MM.1S (cell line): ENCODE results near the gene SLC8A3.

Experiments
- DNase-seq: peaks from one replicate; pipeline ENCODE4 v3.0.0-alpha.2; 2015
- H2AFZ ChIP-seq: fragments of 300-600 bp; sonication (generic); 2 replicates; pipeline ENCODE4 v1.6.0; 2016; ENCODE audit warnings: antibody characterized with exemption, low read length
- H3F3A ChIP-seq: fragments of 300-600 bp; sonication (generic); 2 replicates; pipeline ENCODE4 v1.6.1; 2016; ENCODE audit warnings: mild to moderate bottlenecking, antibody characterized with exemption, low read length, moderate library complexity, mixed read lengths; ENCODE audit not compliant: insufficient read depth
- H3K27ac ChIP-seq: fragments of 300-600 bp; sonication (generic); 2 replicates; pipeline ENCODE4 v1.5.1; 2016; ENCODE audit warnings: mild to moderate bottlenecking, low read length
- H3K27me3 ChIP-seq: fragments of 300-600 bp; sonication (generic); replicated peaks from 2 replicates; pipeline ENCODE4 v1.6.0; 2016; ENCODE audit warnings: low read length; ENCODE audit not compliant: insufficient read depth
- H3K36me3 ChIP-seq: fragments of 300-600 bp; sonication (generic); replicated peaks from 2 replicates; pipeline ENCODE4 v1.6.1; 2016; ENCODE audit warnings: mild to moderate bottlenecking, low read length, mixed read lengths; ENCODE audit not compliant: insufficient read depth
- H3K4me1 ChIP-seq: fragments of 300-600 bp; sonication (generic); 2 replicates; pipeline ENCODE4 v1.6.1; 2016; ENCODE audit warnings: low read length, mixed read lengths
- H3K4me2 ChIP-seq: fragments of 300-600 bp; sonication (generic); 2 replicates; pipeline ENCODE4 v1.6.0; 2016; ENCODE audit warnings: low read depth, low read length
- H3K4me3 ChIP-seq: fragments of 300-600 bp; sonication (generic); 2 replicates; pipeline ENCODE4 v1.5.1; 2016; ENCODE audit warnings: low read length, mixed read lengths
- H3K79me2 ChIP-seq: fragments of 300-600 bp; sonication (generic); 2 replicates; pipeline ENCODE4 v1.6.1; 2016; ENCODE audit warnings: mixed run types, low read length, mixed read lengths
- H3K9ac ChIP-seq: fragments of 300-600 bp; sonication (generic); 2 replicates; pipeline ENCODE4 v1.6.1; 2016; ENCODE audit warnings: low read length, mixed read lengths
- H3K9me2 ChIP-seq: fragments of 300-600 bp; sonication (generic); replicated peaks from 2 replicates; pipeline ENCODE4 v1.6.1; 2016; ENCODE audit warnings: mild to moderate bottlenecking, low read length, mixed read lengths; ENCODE audit not compliant: insufficient read depth
- H3K9me3 ChIP-seq: fragments of 300-600 bp; sonication (generic); replicated peaks from 2 replicates; pipeline ENCODE4 v1.6.1; 2016; ENCODE audit warnings: mild to moderate bottlenecking, low read length, mixed read lengths; ENCODE audit not compliant: insufficient read depth
- H4K20me1 ChIP-seq: fragments of 300-600 bp; sonication (generic); 2 replicates; pipeline ENCODE4 v1.6.1; 2016; ENCODE audit warnings: mild to moderate bottlenecking, low read length, moderate library complexity, mixed read lengths; ENCODE audit not compliant: insufficient read depth
- EZH2 ChIP-seq: fragments of 300-600 bp; sonication (generic); optimal IDR thresholded peaks from 2 replicates; pipeline ENCODE3; 2017; ENCODE audit warnings: low read depth, mild to moderate bottlenecking, antibody characterized with exemption, low read length, mixed read lengths
- EZH2phosphoT487 ChIP-seq: fragments of 300-600 bp; sonication (generic); IDR thresholded peaks from 2 replicates; pipeline ENCODE4 v1.6.1; 2018; ENCODE audit warnings: antibody characterized with exemption, low read length
- TF ChIP-seq, protein P1 (sequence below): fragments of 300-600 bp; sonication (generic); IDR thresholded peaks from 2 replicates; pipeline ENCODE4 v1.5.1; 2016; ENCODE audit warnings: antibody characterized with exemption, low read length, mixed read lengths

Gene SLC8A3

GRCh38 chr14:70183991-70184390 lies 4.8 kb downstream of the SLC8A3 start:
- no peak for TF ChIP-seq EZH2phosphoT487
- TF ChIP-seq EZH2 = no peak
- TF ChIP-seq, protein P1, sequence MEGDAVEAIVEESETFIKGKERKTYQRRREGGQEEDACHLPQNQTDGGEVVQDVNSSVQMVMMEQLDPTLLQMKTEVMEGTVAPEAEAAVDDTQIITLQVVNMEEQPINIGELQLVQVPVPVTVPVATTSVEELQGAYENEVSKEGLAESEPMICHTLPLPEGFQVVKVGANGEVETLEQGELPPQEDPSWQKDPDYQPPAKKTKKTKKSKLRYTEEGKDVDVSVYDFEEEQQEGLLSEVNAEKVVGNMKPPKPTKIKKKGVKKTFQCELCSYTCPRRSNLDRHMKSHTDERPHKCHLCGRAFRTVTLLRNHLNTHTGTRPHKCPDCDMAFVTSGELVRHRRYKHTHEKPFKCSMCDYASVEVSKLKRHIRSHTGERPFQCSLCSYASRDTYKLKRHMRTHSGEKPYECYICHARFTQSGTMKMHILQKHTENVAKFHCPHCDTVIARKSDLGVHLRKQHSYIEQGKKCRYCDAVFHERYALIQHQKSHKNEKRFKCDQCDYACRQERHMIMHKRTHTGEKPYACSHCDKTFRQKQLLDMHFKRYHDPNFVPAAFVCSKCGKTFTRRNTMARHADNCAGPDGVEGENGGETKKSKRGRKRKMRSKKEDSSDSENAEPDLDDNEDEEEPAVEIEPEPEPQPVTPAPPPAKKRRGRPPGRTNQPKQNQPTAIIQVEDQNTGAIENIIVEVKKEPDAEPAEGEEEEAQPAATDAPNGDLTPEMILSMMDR = no peak
- Histone ChIP-seq H4K20me1 (no peaks in the 10 kb centered on the region), H2AFZ (no peak overlapping the region), H3K4me2 (peak overlapping the region; percentile 72), H3K9me3 (no peaks in the 10 kb centered on the region), H3K27ac (no peak overlapping the region), H3K79me2 (no peaks in the 10 kb centered on the region), H3K4me1 (peaks cover 14% of the 10 kb centered on the region), H3K36me3 (no peaks in the 10 kb centered on the region), H3K27me3 (no peaks in the 10 kb centered on the region; the same call in 1 of the 2 replicates), H3K9me2 (no peaks in the 10 kb centered on the region), H3K4me3 (0 out of 2 replicates have a peak overlapping the region, but pooled peaks have one; percentile 20), H3F3A (peaks cover 13% of the 10 kb centered on the region), H3K9ac (no peak overlapping the region)
- DNase-seq = peak; percentile 31

DNA sequence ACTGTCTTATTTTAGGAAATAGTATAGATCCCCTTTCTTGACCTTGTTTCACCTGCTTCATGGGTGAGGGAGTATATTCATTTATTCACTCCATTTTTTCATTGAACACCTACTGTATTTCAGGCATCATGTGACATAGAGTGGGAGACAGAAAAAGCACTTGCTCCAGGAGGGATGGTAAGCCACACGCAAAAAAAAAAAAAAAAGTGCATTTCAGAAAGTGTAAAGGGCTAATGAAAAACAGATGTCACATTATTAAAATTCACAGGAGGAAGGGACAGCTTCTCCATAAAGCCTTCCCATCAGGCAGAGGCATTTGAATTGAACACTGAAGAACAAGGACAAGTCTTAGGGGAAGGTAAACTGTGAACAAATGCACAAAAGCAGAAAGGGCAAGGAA lies 7.5 kb downstream of the SLC8A3 start:
- no peaks in the 10 kb centered on the region for H3K9me3 ChIP-seq
- no peak overlapping the region for H3K27ac ChIP-seq
- no peaks in the 10 kb centered on the region for H4K20me1 ChIP-seq
- peaks cover 13% of the 10 kb centered on the region for H3F3A ChIP-seq
- no peak overlapping the region for H3K9ac ChIP-seq
- H3K4me3 ChIP-seq = no peak overlapping the region
- peaks cover 14% of the 10 kb centered on the region for H3K4me1 ChIP-seq
- H3K27me3 ChIP-seq = no peaks in the 10 kb centered on the region
- no peaks in the 10 kb centered on the region for H3K36me3 ChIP-seq
- no peak overlapping the region for H2AFZ ChIP-seq
- no peak for DNase-seq
- H3K79me2 ChIP-seq = no peaks in the 10 kb centered on the region
- no peak overlapping the region for H3K4me2 ChIP-seq
- TF ChIP-seq EZH2phosphoT487 (no peak), EZH2 (no peak)
- TF ChIP-seq, protein P1 = no peak
- no peaks in the 10 kb centered on the region for H3K9me2 ChIP-seq

GRCh38 chr14:70180718-70181117 lies 8.0 kb downstream of the SLC8A3 start:
- Histone ChIP-seq H3K4me1 (peaks cover 14% of the 10 kb centered on the region), H3F3A (peaks cover 13% of the 10 kb centered on the region), H3K9ac (no peak overlapping the region), H3K9me2 (no peaks in the 10 kb centered on the region), H4K20me1 (no peaks in the 10 kb centered on the region), H3K27me3 (no peaks in the 10 kb centered on the region), H3K27ac (no peak overlapping the region), H3K79me2 (no peaks in the 10 kb centered on the region), H3K4me2 (no peak overlapping the region), H3K9me3 (no peaks in the 10 kb centered on the region), H3K4me3 (no peak overlapping the region), H3K36me3 (no peaks in the 10 kb centered on the region), H2AFZ (no peak overlapping the region)
- no peak for DNase-seq
- no peak for TF ChIP-seq EZH2phosphoT487
- TF ChIP-seq, protein P1 = no peak
- no peak for TF ChIP-seq EZH2
